GM06990 (cell line): ENCODE data around the gene UBR7.
"Not testable (repeated sequence)": the region's sequence is repeated elsewhere in the genome, so short reads cannot be mapped to it uniquely, and the experiment has no call there.

Experiments
- DNase-seq: peaks from one replicate; pipeline ENCODE4 v3.0.0-alpha.2; 2011; ENCODE audit not compliant: insufficient read length; ENCODE audit errors: extremely low read depth
- H3K27me3 ChIP-seq: replicated peaks from 2 replicates; pipeline ENCODE4 v1.6.0; 2011; ENCODE audit warnings: low read length; ENCODE audit not compliant: control insufficient read depth, insufficient read depth
- H3K36me3 ChIP-seq: 2 replicates; pipeline ENCODE4 v1.5.1; 2011; ENCODE audit warnings: low read length; ENCODE audit not compliant: control insufficient read depth, insufficient read depth
- H3K4me3 ChIP-seq: replicated peaks from 2 replicates; pipeline ENCODE4 v1.5.1; 2011; ENCODE audit warnings: low read depth, mild to moderate bottlenecking, control low read depth, low read length
- TF ChIP-seq, protein P1 (sequence below): IDR thresholded peaks from 2 replicates; pipeline ENCODE4 v1.5.1; 2011; ENCODE audit warnings: low read length, control low read depth, mild to moderate bottlenecking, inconsistent platforms; ENCODE audit not compliant: insufficient read depth, poor library complexity, severe bottlenecking

Gene UBR7, protein sequence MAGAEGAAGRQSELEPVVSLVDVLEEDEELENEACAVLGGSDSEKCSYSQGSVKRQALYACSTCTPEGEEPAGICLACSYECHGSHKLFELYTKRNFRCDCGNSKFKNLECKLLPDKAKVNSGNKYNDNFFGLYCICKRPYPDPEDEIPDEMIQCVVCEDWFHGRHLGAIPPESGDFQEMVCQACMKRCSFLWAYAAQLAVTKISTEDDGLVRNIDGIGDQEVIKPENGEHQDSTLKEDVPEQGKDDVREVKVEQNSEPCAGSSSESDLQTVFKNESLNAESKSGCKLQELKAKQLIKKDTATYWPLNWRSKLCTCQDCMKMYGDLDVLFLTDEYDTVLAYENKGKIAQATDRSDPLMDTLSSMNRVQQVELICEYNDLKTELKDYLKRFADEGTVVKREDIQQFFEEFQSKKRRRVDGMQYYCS

DNA sequence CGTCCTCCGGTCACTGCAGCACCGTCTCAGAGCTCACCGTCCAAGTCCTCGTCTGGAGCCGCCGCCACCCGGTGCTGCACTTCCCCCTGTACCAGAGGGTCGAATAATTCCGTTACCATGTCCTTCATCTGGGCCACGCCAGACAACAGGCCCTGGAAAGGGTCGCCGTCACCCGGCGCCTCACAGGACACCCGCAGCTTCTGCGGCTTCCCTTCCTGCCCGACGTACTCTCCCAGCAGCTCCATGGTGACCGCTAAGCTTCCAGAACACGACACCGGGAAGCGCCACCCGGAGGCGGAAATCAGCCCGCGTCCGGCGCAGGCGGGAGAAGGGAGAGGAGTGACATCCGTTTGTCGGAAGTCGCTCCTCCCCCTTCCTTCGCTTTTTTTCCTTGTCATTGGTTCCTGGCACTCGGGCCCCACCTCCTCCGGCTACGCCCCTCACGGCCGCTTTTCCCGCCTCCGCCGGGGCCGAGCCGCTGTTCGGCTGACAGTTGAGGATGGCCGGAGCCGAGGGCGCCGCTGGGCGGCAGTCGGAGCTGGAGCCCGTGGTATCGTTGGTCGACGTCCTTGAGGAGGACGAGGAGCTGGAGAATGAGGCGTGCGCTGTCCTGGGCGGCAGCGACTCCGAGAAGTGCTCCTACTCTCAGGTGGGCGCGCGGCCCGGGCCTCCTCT, at the start of gene UBR7, which contains the start of gene GON7:
UBR7 (plus strand) TSS at position 464 of the 675 bp plus-strand sequence; CDS start at position 500, 36 bp downstream.
GON7 (minus strand) TSS at position 273 of the 675 bp plus-strand sequence; CDS start at position 245, 28 bp downstream.
- Histone ChIP-seq H3K4me3 (peak within 1 kb of the TSS; percentile 95), H3K36me3 (no peaks in the 10 kb centered on the region; the same call in 1 of the 2 replicates), H3K27me3 (no peaks in the 10 kb centered on the region)
- TF ChIP-seq, protein P1, sequence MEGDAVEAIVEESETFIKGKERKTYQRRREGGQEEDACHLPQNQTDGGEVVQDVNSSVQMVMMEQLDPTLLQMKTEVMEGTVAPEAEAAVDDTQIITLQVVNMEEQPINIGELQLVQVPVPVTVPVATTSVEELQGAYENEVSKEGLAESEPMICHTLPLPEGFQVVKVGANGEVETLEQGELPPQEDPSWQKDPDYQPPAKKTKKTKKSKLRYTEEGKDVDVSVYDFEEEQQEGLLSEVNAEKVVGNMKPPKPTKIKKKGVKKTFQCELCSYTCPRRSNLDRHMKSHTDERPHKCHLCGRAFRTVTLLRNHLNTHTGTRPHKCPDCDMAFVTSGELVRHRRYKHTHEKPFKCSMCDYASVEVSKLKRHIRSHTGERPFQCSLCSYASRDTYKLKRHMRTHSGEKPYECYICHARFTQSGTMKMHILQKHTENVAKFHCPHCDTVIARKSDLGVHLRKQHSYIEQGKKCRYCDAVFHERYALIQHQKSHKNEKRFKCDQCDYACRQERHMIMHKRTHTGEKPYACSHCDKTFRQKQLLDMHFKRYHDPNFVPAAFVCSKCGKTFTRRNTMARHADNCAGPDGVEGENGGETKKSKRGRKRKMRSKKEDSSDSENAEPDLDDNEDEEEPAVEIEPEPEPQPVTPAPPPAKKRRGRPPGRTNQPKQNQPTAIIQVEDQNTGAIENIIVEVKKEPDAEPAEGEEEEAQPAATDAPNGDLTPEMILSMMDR, result peak; percentile 10
- peak; percentile 94 for DNase-seq

DNA sequence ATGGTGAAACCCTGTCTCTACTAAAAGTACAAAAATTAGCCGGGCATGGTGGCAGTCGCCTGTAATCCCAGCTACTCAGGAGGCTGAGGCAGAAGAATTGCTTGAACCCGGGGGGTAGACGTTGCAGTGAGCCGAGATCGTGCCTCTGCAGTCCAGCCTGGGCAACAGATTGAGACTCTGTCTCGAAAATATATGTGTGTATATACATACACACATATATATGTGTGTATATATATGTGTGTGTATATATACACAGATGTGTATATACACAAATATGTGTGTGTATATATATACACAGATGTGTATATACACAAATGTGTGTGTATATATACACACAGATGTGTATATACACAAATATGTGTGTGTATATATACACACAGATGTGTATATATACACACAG, 48.7 kb upstream of the UBR7 start:
- not testable (repeated sequence) for H3K4me3 ChIP-seq, DNase-seq, H3K36me3 ChIP-seq, H3K27me3 ChIP-seq

DNA sequence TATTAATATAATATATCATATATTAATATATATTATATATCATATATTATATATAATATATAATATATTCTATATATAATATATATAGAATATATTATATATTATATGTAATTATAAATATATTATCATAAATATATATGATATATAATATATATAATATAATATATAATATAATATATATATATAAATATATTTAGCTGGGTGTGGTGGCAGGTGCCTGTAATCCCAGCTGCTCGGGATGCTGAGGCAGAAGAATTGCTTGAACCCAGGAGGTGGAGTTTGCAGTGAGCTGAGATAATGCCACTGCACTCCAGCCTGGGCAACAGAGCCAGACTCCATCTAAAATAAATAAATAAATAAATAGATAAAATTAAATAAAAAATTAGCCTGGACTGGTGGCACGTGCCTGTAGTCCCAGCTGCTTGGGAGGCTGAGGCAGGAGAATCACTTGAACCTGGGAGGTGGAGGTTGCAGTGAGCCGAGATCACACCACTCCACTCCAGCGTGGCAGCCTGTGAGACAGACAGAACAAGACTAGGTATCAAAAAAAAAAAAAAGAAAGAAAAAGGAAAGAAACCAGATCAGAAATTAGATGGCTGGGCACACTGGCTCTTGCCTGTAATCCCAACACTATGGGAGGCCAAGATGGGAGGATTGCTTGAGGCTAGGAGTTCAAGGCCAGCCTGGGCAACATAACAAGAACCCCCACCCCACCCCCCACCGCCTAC, 47.3 kb upstream of the UBR7 start:
- H3K27me3 ChIP-seq, DNase-seq, H3K36me3 ChIP-seq, H3K4me3 ChIP-seq: not testable (repeated sequence)

DNA sequence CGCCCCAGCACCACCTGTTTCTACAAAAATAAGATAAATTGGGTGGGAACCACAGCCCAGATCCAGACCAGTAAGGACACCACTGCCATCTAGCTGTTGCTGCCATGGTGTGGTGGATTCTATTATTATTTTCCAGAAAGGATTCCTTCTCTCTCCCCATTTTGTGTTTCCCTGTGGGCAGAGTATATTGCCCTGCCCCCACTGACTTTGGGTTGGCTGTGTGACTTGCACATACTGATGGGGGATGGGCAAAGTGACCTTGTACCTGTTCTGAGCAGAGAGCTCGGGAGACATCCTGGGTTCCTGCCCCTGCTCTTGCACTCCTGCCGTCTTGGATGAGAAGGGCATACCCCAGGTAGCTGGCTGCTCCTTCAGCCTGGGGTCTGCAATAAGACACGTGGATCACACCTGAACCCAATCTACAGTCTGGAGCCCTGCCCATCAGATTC, 46.7 kb upstream of the UBR7 start:
- TF ChIP-seq, protein P1, result peak; percentile 39
- no peaks in the 10 kb centered on the region for H3K27me3 ChIP-seq
- no peak for DNase-seq
- no peaks in the 10 kb centered on the region for H3K36me3 ChIP-seq
- H3K4me3 ChIP-seq, result no peak overlapping the region

DNA sequence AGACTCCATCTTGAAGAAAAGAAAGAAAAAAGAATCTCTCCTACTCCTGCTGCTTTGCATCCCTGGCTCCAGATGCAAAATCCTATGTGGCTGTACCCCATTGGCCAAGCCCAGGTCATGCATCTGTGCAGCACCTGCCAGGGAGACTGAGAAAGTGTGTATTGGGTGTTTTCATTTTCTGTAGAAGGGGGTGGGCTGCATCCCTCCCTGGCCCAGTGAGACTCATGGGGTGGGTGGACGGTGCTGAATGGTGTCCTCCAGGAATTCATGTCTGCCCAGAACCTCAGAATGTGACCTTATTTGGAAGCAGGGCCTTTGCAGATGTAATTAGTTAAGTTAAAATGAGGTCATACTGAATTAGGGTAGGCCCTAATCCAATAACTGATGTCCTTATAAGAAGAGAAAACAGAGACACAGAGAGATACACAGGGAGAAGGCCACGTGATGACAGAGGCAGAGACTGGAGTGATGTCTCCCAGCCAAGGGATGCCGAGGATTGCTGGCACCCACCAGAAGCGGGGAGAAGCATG, 45.6 kb upstream of the UBR7 start:
- Histone ChIP-seq H3K27me3 (no peaks in the 10 kb centered on the region), H3K4me3 (no peak overlapping the region), H3K36me3 (no peaks in the 10 kb centered on the region)
- no peak for DNase-seq
- TF ChIP-seq, protein P1, result no peak

DNA sequence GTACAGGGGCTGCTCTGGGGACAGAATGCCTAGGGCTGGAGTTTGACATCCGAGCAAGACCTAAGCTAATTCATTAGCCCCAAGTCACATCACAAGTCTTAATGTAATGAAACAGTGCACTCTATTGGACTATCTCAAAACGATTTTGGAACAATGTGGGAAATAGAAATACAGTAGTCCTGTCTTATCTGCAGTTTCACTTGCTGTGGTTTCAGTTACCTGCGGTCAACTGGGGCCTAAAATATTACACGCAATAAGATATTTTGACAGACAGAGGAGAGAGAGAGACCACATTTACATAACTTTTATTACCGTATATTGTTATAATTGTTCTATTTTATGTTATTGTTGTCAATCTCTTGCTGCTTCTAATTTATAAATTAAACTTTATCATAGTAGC, 43.5 kb upstream of the UBR7 start:
- H3K27me3 ChIP-seq, result no peaks in the 10 kb centered on the region
- TF ChIP-seq, protein P1, result no peak
- peak; percentile 40 for DNase-seq
- no peak overlapping the region for H3K4me3 ChIP-seq
- no peaks in the 10 kb centered on the region for H3K36me3 ChIP-seq

DNA sequence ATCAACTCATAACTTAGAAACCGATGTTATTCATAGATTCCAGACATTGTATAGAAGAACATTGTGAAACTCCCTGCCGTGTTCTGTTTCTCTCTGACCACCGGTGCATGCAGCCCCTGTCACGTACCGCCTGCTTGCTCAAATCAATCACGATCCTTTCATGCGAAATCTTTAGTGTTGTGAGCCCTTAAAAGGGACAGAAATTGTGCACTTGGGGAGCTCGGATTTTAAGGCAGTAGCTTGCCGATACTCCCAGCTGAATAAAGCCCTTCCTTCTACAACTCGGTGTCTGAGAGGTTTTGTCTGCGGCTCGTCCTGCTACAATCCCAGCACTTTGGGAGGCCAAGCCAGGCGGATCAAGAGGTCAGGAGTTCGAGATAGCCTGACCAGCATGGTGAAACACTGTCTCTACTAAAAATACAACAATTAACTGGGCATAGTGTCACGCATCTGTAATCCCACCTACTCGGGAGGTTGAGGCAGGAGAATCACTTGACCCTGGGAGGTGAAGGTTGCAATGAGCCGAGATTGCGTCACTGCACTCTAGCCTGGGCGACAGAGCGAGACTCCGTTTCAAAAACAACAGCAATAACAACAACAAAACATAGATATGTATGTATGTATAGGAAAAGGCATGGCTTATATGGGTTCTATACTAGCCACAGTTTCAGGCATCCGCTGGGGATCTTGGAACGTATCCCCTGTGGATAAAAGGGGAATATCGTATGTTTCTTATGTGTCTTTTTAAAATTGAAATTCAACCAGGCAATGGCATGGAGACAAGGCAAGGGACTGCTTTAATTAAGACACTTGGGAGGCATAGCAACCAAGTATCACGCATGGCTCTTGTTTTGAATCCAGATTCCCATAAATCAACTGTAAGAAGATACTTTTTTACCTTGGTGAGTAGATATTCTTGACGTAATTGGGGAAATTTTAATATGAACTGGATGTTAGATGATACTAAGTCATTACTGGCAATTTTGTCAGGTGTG, 41.5 kb upstream of the UBR7 start:
- not testable (repeated sequence) for H3K27me3 ChIP-seq, H3K36me3 ChIP-seq, DNase-seq, H3K4me3 ChIP-seq

DNA sequence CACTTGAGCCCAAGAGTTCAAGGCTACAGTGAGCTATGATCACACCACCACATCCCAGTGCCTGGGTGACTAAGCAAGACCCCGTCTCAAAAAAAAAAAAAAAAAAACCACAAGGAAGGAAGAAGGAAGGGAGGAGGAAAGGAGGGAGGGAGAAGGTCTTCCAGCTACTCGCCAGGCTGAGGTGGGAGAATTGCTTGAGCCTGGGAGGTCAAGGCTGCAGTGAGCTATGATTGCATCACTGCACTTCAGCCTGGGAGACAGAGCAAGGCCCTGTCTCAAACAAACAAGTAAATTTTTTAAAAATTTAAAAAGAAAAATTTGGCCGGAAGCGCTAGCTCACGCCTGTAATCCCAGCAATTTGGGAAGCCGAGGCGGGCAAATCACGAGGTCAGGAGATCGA, 38.4 kb upstream of the UBR7 start:
- not testable (repeated sequence) for H3K4me3 ChIP-seq, DNase-seq, H3K36me3 ChIP-seq, H3K27me3 ChIP-seq
